ENCODE results near the gene ACTN4.

DNA sequence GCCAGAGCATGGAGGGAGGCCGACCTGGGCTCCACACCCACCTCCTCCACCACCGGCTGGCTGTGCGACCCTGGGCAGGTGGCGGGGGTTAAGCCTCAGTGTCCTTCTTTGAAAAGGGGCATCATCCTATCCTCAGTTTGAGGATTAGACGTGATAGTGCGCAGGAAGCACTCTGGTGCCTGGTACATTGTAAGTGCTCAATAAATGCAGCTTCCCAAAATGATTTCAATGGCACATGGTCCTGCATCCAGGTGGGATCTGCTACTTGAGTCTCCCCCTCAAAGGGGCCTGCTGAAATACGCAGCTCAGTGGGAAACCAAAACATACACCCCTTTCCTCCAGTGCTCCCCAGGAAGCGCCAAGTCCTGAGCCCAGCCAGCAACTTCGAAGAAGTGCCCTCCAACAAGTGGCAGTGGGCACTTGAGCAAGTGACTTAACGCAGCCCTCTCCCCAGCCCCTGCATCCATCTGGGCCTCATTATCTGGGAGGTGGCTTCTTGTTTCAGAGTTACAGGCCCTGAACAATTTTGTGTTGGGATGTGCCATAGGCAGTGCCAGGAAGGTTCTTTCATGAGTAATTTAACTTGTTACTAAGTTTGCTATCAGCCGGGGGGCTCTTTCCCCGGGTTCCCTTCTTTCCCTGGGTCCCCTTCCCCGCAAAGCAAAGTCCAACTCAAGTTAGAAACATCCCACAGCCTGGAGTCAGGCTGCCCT is 17.9 kb downstream of the ACTN4 start:
- TF ChIP-seq, protein P1, sequence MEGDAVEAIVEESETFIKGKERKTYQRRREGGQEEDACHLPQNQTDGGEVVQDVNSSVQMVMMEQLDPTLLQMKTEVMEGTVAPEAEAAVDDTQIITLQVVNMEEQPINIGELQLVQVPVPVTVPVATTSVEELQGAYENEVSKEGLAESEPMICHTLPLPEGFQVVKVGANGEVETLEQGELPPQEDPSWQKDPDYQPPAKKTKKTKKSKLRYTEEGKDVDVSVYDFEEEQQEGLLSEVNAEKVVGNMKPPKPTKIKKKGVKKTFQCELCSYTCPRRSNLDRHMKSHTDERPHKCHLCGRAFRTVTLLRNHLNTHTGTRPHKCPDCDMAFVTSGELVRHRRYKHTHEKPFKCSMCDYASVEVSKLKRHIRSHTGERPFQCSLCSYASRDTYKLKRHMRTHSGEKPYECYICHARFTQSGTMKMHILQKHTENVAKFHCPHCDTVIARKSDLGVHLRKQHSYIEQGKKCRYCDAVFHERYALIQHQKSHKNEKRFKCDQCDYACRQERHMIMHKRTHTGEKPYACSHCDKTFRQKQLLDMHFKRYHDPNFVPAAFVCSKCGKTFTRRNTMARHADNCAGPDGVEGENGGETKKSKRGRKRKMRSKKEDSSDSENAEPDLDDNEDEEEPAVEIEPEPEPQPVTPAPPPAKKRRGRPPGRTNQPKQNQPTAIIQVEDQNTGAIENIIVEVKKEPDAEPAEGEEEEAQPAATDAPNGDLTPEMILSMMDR (IDR thresholded peaks at IDR 0.05): no peak
- TF ChIP-seq EZH2phosphoT487 (IDR thresholded peaks at IDR 0.05) (no peak), EZH2 (IDR thresholded peaks at IDR 0.05) (no peak)

Data from neural progenitor cell (in vitro differentiated cells).